WTC11 (cell line): ENCODE results near the gene PUS10. TPM values are rescaled to one million over a fixed set of nuclear protein-coding genes. Genes with fewer than 3 reads are reported as not detected.
"Not testable (repeated sequence)": the region's sequence is repeated elsewhere in the genome, so short reads cannot be mapped to it uniquely, and the experiment has no call there.

Source experiments
- ATAC-seq: fragments of 200-7000 bp; cut with Tn5 transposase; 2 replicates; pipeline ENCODE4 v1.10.0; 2021; ENCODE audit warnings: mild to moderate bottlenecking, moderate library complexity
- CTCF ChIA-PET: fragments of 300-600 bp; sonication (Branson Sonifier 250); formaldehyde crosslinking; loops from one replicate; lab custom pipeline; 2021; ENCODE audit warnings: antibody characterized with exemption; lab: Charles Lee
- POLR2A ChIA-PET: fragments of 350-600 bp; sonication (Branson Sonifier 250); formaldehyde crosslinking; loops from one replicate; lab custom pipeline; 2021; ENCODE audit warnings: antibody characterized with exemption; lab: Charles Lee
- DNase-seq: peaks from one replicate; pipeline ENCODE4 v3.0.0; 2021; ENCODE audit warnings: low spot score
- H3K27ac Mint-ChIP-seq: 2 replicates; pipeline ENCODE4 v1.8.0; 2021; ENCODE audit warnings: mixed read lengths
- H3K27me3 Mint-ChIP-seq: 2 replicates; pipeline ENCODE4 v1.8.0; 2021; ENCODE audit warnings: low read depth, mild to moderate bottlenecking, moderate library complexity, mixed read lengths
- H3K36me3 Mint-ChIP-seq: 2 replicates; pipeline ENCODE4 v1.8.0; 2021; ENCODE audit warnings: mixed read lengths
- H3K4me1 Mint-ChIP-seq: 2 replicates; pipeline ENCODE4 v1.8.0; 2022; ENCODE audit warnings: mixed read lengths
- H3K4me3 Mint-ChIP-seq: 2 replicates; pipeline ENCODE4 v1.8.0; 2021; ENCODE audit warnings: mild to moderate bottlenecking, moderate library complexity, mixed read lengths
- H3K9me3 Mint-ChIP-seq: 2 replicates; pipeline ENCODE4 v1.8.0; 2021; ENCODE audit warnings: mixed read lengths
- AR ChIP-seq: fragments of 250-450 bp; sonication (Bioruptor Pico); IDR thresholded peaks from 2 replicates; pipeline ENCODE4 v1.9.0; 2021; ENCODE audit warnings: mild to moderate bottlenecking
- ARID4B ChIP-seq: sonication (generic); formaldehyde crosslinking; IDR thresholded peaks from 2 replicates; pipeline ENCODE4 v1.8.0; 2023; ENCODE audit warnings: missing genetic modification reagents, mild to moderate bottlenecking, borderline replicate concordance
- CBFB ChIP-seq: sonication (generic); formaldehyde crosslinking; IDR thresholded peaks from 2 replicates; pipeline ENCODE4 v1.8.1; 2022; ENCODE audit warnings: mild to moderate bottlenecking, low read depth, missing genetic modification reagents
- ELF4 ChIP-seq: sonication (generic); formaldehyde crosslinking; IDR thresholded peaks from 2 replicates; pipeline ENCODE4 v1.8.1; 2022; ENCODE audit warnings: low read depth, mild to moderate bottlenecking, moderate library complexity, missing genetic modification reagents
- ESRRA ChIP-seq: sonication (generic); formaldehyde crosslinking; IDR thresholded peaks from 2 replicates; pipeline ENCODE4 v1.8.1; 2022; ENCODE audit warnings: mild to moderate bottlenecking, missing genetic modification reagents, borderline replicate concordance
- MXD4 ChIP-seq: fragments of 250-450 bp; sonication (Bioruptor Pico); IDR thresholded peaks from 2 replicates; pipeline ENCODE4 v1.8.0; 2021; ENCODE audit warnings: mild to moderate bottlenecking, moderate library complexity, borderline replicate concordance
- NR1H2 ChIP-seq: sonication (generic); formaldehyde crosslinking; IDR thresholded peaks from 2 replicates; pipeline ENCODE4 v1.9.0; 2021; ENCODE audit warnings: mild to moderate bottlenecking, moderate library complexity, missing genetic modification reagents
- NR3C1 ChIP-seq: sonication (generic); formaldehyde crosslinking; conservative IDR thresholded peaks from 2 replicates; pipeline ENCODE4 v1.8.1; 2023; ENCODE audit warnings: low read depth, mild to moderate bottlenecking, missing genetic modification reagents
- SP1 ChIP-seq: sonication (generic); formaldehyde crosslinking; conservative IDR thresholded peaks from 2 replicates; pipeline ENCODE4 v1.8.1; 2022; ENCODE audit warnings: missing genetic modification reagents
- TCF7 ChIP-seq: sonication (generic); formaldehyde crosslinking; IDR thresholded peaks from 2 replicates; pipeline ENCODE4 v1.8.0; 2022; ENCODE audit warnings: mild to moderate bottlenecking, low read depth, missing genetic modification reagents, moderate library complexity
- ZNF121 ChIP-seq: sonication (generic); formaldehyde crosslinking; IDR thresholded peaks from 2 replicates; pipeline ENCODE4 v1.8.0; 2023; ENCODE audit warnings: missing genetic modification reagents
- ZNF317 ChIP-seq: sonication (generic); formaldehyde crosslinking; IDR thresholded peaks from 2 replicates; pipeline ENCODE4 v1.8.1; 2023; ENCODE audit warnings: low read depth, mild to moderate bottlenecking, moderate library complexity, missing genetic modification reagents, borderline replicate concordance
- ZNF425 ChIP-seq: fragments of 250-450 bp; sonication (Bioruptor Pico); conservative IDR thresholded peaks from 2 replicates; pipeline ENCODE4 v1.9.0; 2021; ENCODE audit warnings: mild to moderate bottlenecking
- ZNF512 ChIP-seq: sonication (generic); formaldehyde crosslinking; IDR thresholded peaks from 2 replicates; pipeline ENCODE4 v1.8.1; 2022; ENCODE audit warnings: missing genetic modification reagents, borderline replicate concordance
- ZSCAN18 ChIP-seq: fragments of 250-450 bp; sonication (Bioruptor Pico); IDR thresholded peaks from 2 replicates; pipeline ENCODE4 v2.1.2; 2022; ENCODE audit warnings: mild to moderate bottlenecking, moderate library complexity
- total RNA-seq: library from RNA; stranded (reverse); gene quantifications from 3 replicates; pipeline ENCODE4 v1.2.3, GENCODE V29; 2021

PUS10 gene
- total RNA-seq, 1 experiment from 2014 or later, result 2.9 TPM

GRCh38 chr2:61042807-61043206 is 24.8 kb upstream of the PUS10 start:
- Mint-ChIP-seq H3K9me3 (peaks cover 22% of the 10 kb centered on the region), H3K27ac (no peak overlapping the region), H3K4me3 (no peak overlapping the region), H3K27me3 (peaks cover 5% of the 10 kb centered on the region), H3K4me1 (no peaks in the 10 kb centered on the region), H3K36me3 (peaks cover 25% of the 10 kb centered on the region)
- ChIA-PET POLR2A (interaction anchor here (0.6 kb wide), 1 partner anchor 278 kb away, joined by 4 read pairs; no protein-coding TSS in a partner anchor), CTCF (no interaction called here)
- ATAC-seq, result no peak
- no peak for DNase-seq
- no peak for TF ChIP-seq CBFB (CRISPR knock-in tag)

DNA sequence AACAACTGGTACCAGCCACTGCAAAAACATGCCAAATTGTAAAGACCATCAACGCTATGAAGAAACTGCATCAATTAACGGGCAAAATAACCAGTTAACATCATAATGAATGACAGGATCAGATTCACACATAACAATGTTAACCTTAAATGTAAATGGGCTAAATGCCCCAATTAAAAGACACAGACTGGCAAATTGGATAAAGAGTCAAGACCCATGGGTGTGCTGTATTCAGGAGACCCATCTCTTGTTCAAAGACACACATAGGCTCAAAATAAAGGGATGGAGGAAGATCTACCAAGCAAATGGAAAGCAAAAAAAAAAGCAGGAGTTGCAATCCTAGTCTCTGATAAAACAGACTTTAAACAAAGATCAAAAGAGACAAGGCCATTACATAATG is 18.6 kb upstream of the PUS10 start:
- H3K9me3 Mint-ChIP-seq, result peaks cover 56% of the 10 kb centered on the region
- H3K36me3 Mint-ChIP-seq, result peaks cover 82% of the 10 kb centered on the region

GRCh38 chr2:61034592-61034991 is 16.5 kb upstream of the PUS10 start:
- CTCF ChIA-PET, DNase-seq, ATAC-seq, H3K4me1 Mint-ChIP-seq, H3K27ac Mint-ChIP-seq, POLR2A ChIA-PET, H3K4me3 Mint-ChIP-seq: not testable (repeated sequence)
- Mint-ChIP-seq H3K36me3 (peaks cover 84% of the 10 kb centered on the region), H3K9me3 (peaks cover 53% of the 10 kb centered on the region), H3K27me3 (peaks cover 20% of the 10 kb centered on the region)

More for the DNA sequence above, 18.6 kb upstream of the PUS10 start:
- POLR2A ChIA-PET, ATAC-seq, CTCF ChIA-PET, H3K4me3 Mint-ChIP-seq, H3K4me1 Mint-ChIP-seq, H3K27ac Mint-ChIP-seq, DNase-seq: not testable (repeated sequence)
- H3K27me3 Mint-ChIP-seq, result peaks cover 20% of the 10 kb centered on the region

DNA sequence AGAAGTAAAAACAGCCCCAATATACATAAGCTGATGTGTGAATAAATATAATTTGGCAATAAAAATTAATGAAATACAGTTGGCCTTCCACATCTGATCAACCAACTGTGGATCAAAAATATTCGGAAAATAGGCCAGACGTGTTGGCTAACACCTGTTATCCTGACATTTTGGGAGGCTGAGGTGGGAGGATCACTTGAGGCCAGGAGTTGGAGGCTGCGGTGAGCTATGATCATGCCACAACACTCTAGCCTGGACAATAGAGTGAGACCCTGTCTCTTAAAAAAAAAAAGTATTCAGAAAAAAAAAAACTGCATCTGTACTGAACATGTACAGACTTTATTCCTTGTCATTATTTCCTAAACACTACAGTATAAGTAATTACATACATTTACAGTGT is 11.5 kb upstream of the PUS10 start:
- ATAC-seq, result no peak
- CTCF ChIA-PET, result no interaction called here
- Mint-ChIP-seq H3K27ac (no peak overlapping the region), H3K4me3 (no peak overlapping the region), H3K27me3 (no peaks in the 10 kb centered on the region), H3K36me3 (peaks cover 33% of the 10 kb centered on the region), H3K4me1 (no peaks in the 10 kb centered on the region), H3K9me3 (peaks cover 4% of the 10 kb centered on the region)
- POLR2A ChIA-PET, result no interaction called here
- DNase-seq, result no peak
- TF ChIP-seq SP1 (CRISPR knock-in tag), result no peak
- TF ChIP-seq NR3C1 (CRISPR knock-in tag), result no peak
- no peak for TF ChIP-seq AR (CRISPR knock-in tag)
- no peak for TF ChIP-seq ZSCAN18 (CRISPR knock-in tag)
- TF ChIP-seq ZNF121 (CRISPR knock-in tag), result no peak
- TF ChIP-seq ESRRA (CRISPR knock-in tag), result no peak
- no peak for TF ChIP-seq NR1H2 (CRISPR knock-in tag)
- TF ChIP-seq ZNF425, result no peak
- no peak for TF ChIP-seq MXD4 (CRISPR knock-in tag)
- TF ChIP-seq ZNF317 (CRISPR knock-in tag), result no peak
- no peak for TF ChIP-seq ZNF512
- no peak for TF ChIP-seq CBFB (CRISPR knock-in tag)
- no peak for TF ChIP-seq TCF7
- no peak for TF ChIP-seq ARID4B
- no peak for TF ChIP-seq ELF4 (CRISPR knock-in tag)
